HCT116 (cell line): ENCODE results near the gene CALM1. TPM values are rescaled to one million over a fixed set of nuclear protein-coding genes. Genes with fewer than 3 reads are reported as not detected.

Experiments
- ATAC-seq: fragments of 200-7000 bp; cut with Tn5 transposase; 2 replicates; pipeline ENCODE4 v1.9.1; 2020; ENCODE audit warnings: mild to moderate bottlenecking, moderate library complexity
- BruUV-seq: library from RNA; stranded (reverse); fragments of 400-500 nt; replicated peaks from 2 replicates; lab custom pipeline; 2021; lab: Mats Ljungman, UMichigan
- CTCF ChIA-PET: fragments of 300-600 bp; sonication (Branson Sonifier 250); formaldehyde crosslinking; loops from one replicate; lab custom pipeline; 2021; ENCODE audit warnings: antibody characterized with exemption; lab: Charles Lee
- POLR2A ChIA-PET: fragments of 300-600, 350-600 bp; sonication (Branson Sonifier 250); formaldehyde crosslinking; loops from one replicate; lab custom pipeline; 2021; ENCODE audit warnings: antibody characterized with exemption; lab: Charles Lee
- RAD21 ChIA-PET, 2 experiments: fragments of 300-600 bp; sonication (Branson Sonifier 250); formaldehyde crosslinking; loops; one replicate each; lab custom pipeline; 2023; ENCODE audit warnings: low total read pairs in 2 of 2; ENCODE audit not compliant: uncharacterized antibody in 2 of 2, unreplicated experiment in 2 of 2, low non-redundant PET in 1 of 2; lab: Charles Lee
- DNase-seq: peaks from one replicate; pipeline ENCODE4 v3.0.0-alpha.2; 2010; ENCODE audit warnings: low read depth, low spot score
- H2AFZ ChIP-seq: fragments of 200-600 bp; shearing (Covaris generic), sonication (generic); 2 replicates; pipeline ENCODE4 v1.6.1; 2017; ENCODE audit warnings: low read depth, mixed run types, mixed read lengths, antibody characterized with exemption, low read length; ENCODE audit not compliant: poor library complexity, severe bottlenecking
- H3K27ac ChIP-seq: 2 replicates; pipeline ENCODE4 v1.5.1; 2012; ENCODE audit warnings: low read depth, low read length
- H3K27me3 ChIP-seq: fragments of 200-600 bp; sonication (generic); 2 replicates; pipeline ENCODE4 v1.6.1; 2016; ENCODE audit warnings: mixed run types, low read length, mixed read lengths; ENCODE audit not compliant: insufficient read depth
- H3K36me3 ChIP-seq, 2 experiments: fragments of 200-500 bp in 1 of 2; fragments of 200-600 bp in 1 of 2; sonication (Bioruptor generic) in 1 of 2; sonication (generic) in 1 of 2; 2 replicates each; pipeline versions ENCODE4 v1.5.1 to v1.6.1; 2014 to 2016; ENCODE audit warnings: low read length in 2 of 2, inconsistent platforms in 1 of 2, mixed read lengths in 1 of 2, mixed run types in 1 of 2; ENCODE audit not compliant: insufficient read depth in 2 of 2, control insufficient read depth in 1 of 2
- H3K4me1 ChIP-seq, 2 experiments: fragments of 200-600 bp in 1 of 2; sonication (generic) in 1 of 2; 2 replicates each; pipeline versions ENCODE4 v1.5.1 to v1.6.1; 2012 to 2017; ENCODE audit warnings: low read length in 2 of 2, inconsistent platforms in 1 of 2, mild to moderate bottlenecking in 1 of 2, mixed read lengths in 1 of 2, mixed run types in 1 of 2, moderate library complexity in 1 of 2; ENCODE audit not compliant: insufficient read depth in 2 of 2, control insufficient read depth in 1 of 2
- H3K4me2 ChIP-seq: fragments of 200-600 bp; sonication (generic); 2 replicates; pipeline ENCODE4 v1.6.1; 2017; ENCODE audit warnings: mixed run types, low read length, mixed read lengths
- H3K4me3 ChIP-seq, 2 experiments: fragments of 200-600 bp in 1 of 2; sonication (generic) in 1 of 2; replicated peaks in 1 of 2; 2 replicates each; pipeline ENCODE4 v1.5.1; 2011 to 2016; ENCODE audit warnings: low read length in 2 of 2, control low read depth in 1 of 2, low read depth in 1 of 2, mild to moderate bottlenecking in 1 of 2, mixed read lengths in 1 of 2, mixed run types in 1 of 2
- H3K79me2 ChIP-seq: fragments of 200-600 bp; sonication (generic); 2 replicates; pipeline ENCODE4 v1.6.1; 2017; ENCODE audit warnings: mild to moderate bottlenecking, mixed run types, low read length, moderate library complexity, mixed read lengths; ENCODE audit not compliant: insufficient read depth
- H3K9ac ChIP-seq: fragments of 200-600 bp; sonication (generic); 2 replicates; pipeline ENCODE4 v1.6.1; 2016; ENCODE audit warnings: low read length, mixed read lengths
- H3K9me2 ChIP-seq: fragments of 200-600 bp; sonication (generic), shearing (Covaris generic); 2 replicates; pipeline ENCODE4 v1.6.1; 2017; ENCODE audit warnings: mixed run types, mild to moderate bottlenecking, moderate library complexity; ENCODE audit not compliant: insufficient read depth
- H3K9me3 ChIP-seq, 2 experiments: fragments of 200-500 bp in 1 of 2; fragments of 200-600 bp in 1 of 2; sonication (Bioruptor generic) in 1 of 2; sonication (generic) in 1 of 2; 2 replicates each; pipeline ENCODE4 v1.6.1; 2014 to 2017; ENCODE audit warnings: low read length in 2 of 2, mixed read lengths in 2 of 2, inconsistent platforms in 1 of 2, low read depth in 1 of 2, mild to moderate bottlenecking in 1 of 2, mixed run types in 1 of 2, moderate library complexity in 1 of 2; ENCODE audit not compliant: control insufficient read depth in 1 of 2, insufficient read depth in 1 of 2
- H4K20me1 ChIP-seq: fragments of 200-600 bp; sonication (generic), shearing (Covaris generic); 2 replicates; pipeline ENCODE4 v1.6.1; 2017; ENCODE audit warnings: mixed run types, mild to moderate bottlenecking, moderate library complexity; ENCODE audit not compliant: insufficient read depth
- ATF3 ChIP-seq: IDR thresholded peaks from 2 replicates; pipeline ENCODE4 v1.6.1; 2012
- CEBPB ChIP-seq: IDR thresholded peaks from 2 replicates; pipeline ENCODE4 v1.6.1; 2012; ENCODE audit warnings: low read depth
- CTCF ChIP-seq, 3 experiments: fragments of 200-600 bp in 1 of 3; sonication (generic) in 1 of 3; IDR thresholded peaks in 2 of 3; conservative IDR thresholded peaks in 1 of 3; 2 replicates each; pipeline ENCODE4 v1.5.1; 2012 to 2017; ENCODE audit warnings: low read depth in 2 of 3, low read length in 2 of 3, antibody characterized with exemption in 1 of 3, borderline replicate concordance in 1 of 3, control low read depth in 1 of 3, mild to moderate bottlenecking in 1 of 3, mixed read lengths in 1 of 3, mixed run types in 1 of 3, moderate library complexity in 1 of 3; ENCODE audit not compliant: insufficient read depth in 1 of 3
- EGR1 ChIP-seq: IDR thresholded peaks from 2 replicates; pipeline ENCODE4 v1.6.1; 2012; ENCODE audit warnings: low read depth
- EZH2 ChIP-seq: fragments of 200-600 bp; sonication (generic); IDR thresholded peaks from 2 replicates; pipeline ENCODE4 v1.6.1; 2017; ENCODE audit warnings: antibody characterized with exemption, mixed run types
- FOSL1 ChIP-seq: IDR thresholded peaks from 2 replicates; pipeline ENCODE4 v1.6.1; 2012; ENCODE audit warnings: low read depth
- JUND ChIP-seq: IDR thresholded peaks from 2 replicates; pipeline ENCODE4 v1.6.1; 2012
- POLR2A ChIP-seq: IDR thresholded peaks from 2 replicates; pipeline ENCODE4 v1.7.0; 2011; ENCODE audit warnings: borderline replicate concordance; ENCODE audit not compliant: insufficient read depth, insufficient read length; ENCODE audit errors: extremely low read depth
- POLR2AphosphoS5 ChIP-seq: IDR thresholded peaks from 2 replicates; pipeline ENCODE4 v1.6.1; 2011; ENCODE audit warnings: mild to moderate bottlenecking, low read depth, low read length, moderate library complexity
- RAD21 ChIP-seq: IDR thresholded peaks from 2 replicates; pipeline ENCODE4 v1.6.1; 2012; ENCODE audit warnings: low read depth, mild to moderate bottlenecking
- SIN3A ChIP-seq: IDR thresholded peaks from 2 replicates; pipeline ENCODE4 v1.6.1; 2012; ENCODE audit warnings: low read depth
- SP1 ChIP-seq: IDR thresholded peaks from 2 replicates; pipeline ENCODE4 v1.6.1; 2012; ENCODE audit warnings: low read depth
- TCF7L2 ChIP-seq: IDR thresholded peaks from 2 replicates; pipeline ENCODE4 v1.7.0; 2011; ENCODE audit warnings: borderline replicate concordance, inconsistent platforms; ENCODE audit not compliant: insufficient read depth, insufficient read length; ENCODE audit errors: extremely low read depth
- YY1 ChIP-seq: IDR thresholded peaks from 2 replicates; pipeline ENCODE4 v1.6.1; 2011; ENCODE audit warnings: low read length, low read depth, moderate library complexity, mild to moderate bottlenecking; ENCODE audit not compliant: insufficient replicate concordance; ENCODE audit errors: extremely low read depth
- ZNF274 ChIP-seq: fragments of 200-500 bp; sonication (Bioruptor generic); IDR thresholded peaks from 2 replicates; pipeline ENCODE4 v1.6.1; 2014; ENCODE audit warnings: mild to moderate bottlenecking, low read depth, low read length, inconsistent platforms
- intact Hi-C: fragments of 100-400 bp; cut with micrococcal nuclease; formaldehyde crosslinking; loops from 2 replicates; pipeline ENCODE4 v1.10.0; 2022
- total RNA-seq: library from RNA; stranded (reverse); gene quantifications from one replicate; pipeline ENCODE4 v1.2.1, GENCODE V29; 2021; ENCODE audit not compliant: unreplicated experiment
- TF ChIP-seq, protein P1 (sequence below): IDR thresholded peaks from 2 replicates; pipeline ENCODE4 v1.6.1; 2012

The CALM1 gene
- total RNA-seq, 1 experiment from 2014 or later: 261 TPM

- no peaks in the 10 kb centered on the region for H3K9me3 ChIP-seq
- 0 out of 4 replicates have a peak, but pooled peaks cover 0 to 6% of the 10 kb centered on the region in 2 experiments for H3K4me1 ChIP-seq
- H3K9me2 ChIP-seq: no peaks in the 10 kb centered on the region
- DNase-seq (no peak), ATAC-seq (no peak)
- H3K79me2 ChIP-seq: no peaks in the 10 kb centered on the region
- no peak overlapping the region for H3K4me3 ChIP-seq
- H3K9ac ChIP-seq: no peak overlapping the region
- RAD21 ChIA-PET: no interaction called here
- BruUV-seq: no TSS peak
- CTCF ChIA-PET: no interaction called here
- H3K27ac ChIP-seq: no peak overlapping the region
- H3K36me3 ChIP-seq: no peaks in the 10 kb centered on the region
- no peaks in the 10 kb centered on the region for H4K20me1 ChIP-seq
- TF ChIP-seq POLR2A (no peak), FOSL1 (no peak), SIN3A (no peak), RAD21 (no peak), CTCF (IDR thresholded peaks at IDR 0.05 in 2 of 3, conservative IDR thresholded peaks at IDR 0.05 in 1 of 3; ENCODE audit: borderline replicate concordance in 1 of 3, insufficient read depth in 1 of 3, low read depth in 2 of 3, low read length in 2 of 3) (no peak), ZNF274 (no peak), POLR2AphosphoS5 (no peak), SP1 (no peak), JUND (no peak), CEBPB (no peak), TCF7L2 (no peak), YY1 (no peak), ATF3 (no peak), EGR1 (no peak), EZH2 (no peak)
- TF ChIP-seq, protein P1, sequence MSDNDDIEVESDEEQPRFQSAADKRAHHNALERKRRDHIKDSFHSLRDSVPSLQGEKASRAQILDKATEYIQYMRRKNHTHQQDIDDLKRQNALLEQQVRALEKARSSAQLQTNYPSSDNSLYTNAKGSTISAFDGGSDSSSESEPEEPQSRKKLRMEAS: no peak
- H2AFZ ChIP-seq: no peak overlapping the region
- intact Hi-C loops: no loop called here
- no peak overlapping the region for H3K4me2 ChIP-seq
- H3K27me3 ChIP-seq: no peaks in the 10 kb centered on the region; the same call in 1 of the 2 replicates
- POLR2A ChIA-PET: no interaction called here
Observed at GRCh38 chr14:90455100-90455571, 58.3 kb downstream of the CALM1 start.
